Kidney epithelial cell (primary cell): Measurements from ENCODE around the gene CCDC112. TPM values are rescaled to one million over a fixed set of nuclear protein-coding genes. Genes with fewer than 3 reads are reported as not detected.
A peak's percentile ranks its signal among the peaks of the same experiment; 100 is the strongest.

Experiments used
- DNase-seq: peaks from one replicate; pipeline ENCODE4 v3.0.0-alpha.2; 2010; ENCODE audit warnings: low read depth
- H3K27me3 ChIP-seq: 2 replicates; pipeline ENCODE4 v1.6.0; 2011; ENCODE audit warnings: low read length; ENCODE audit not compliant: control insufficient read depth, insufficient read depth
- H3K36me3 ChIP-seq: 2 replicates; pipeline ENCODE4 v1.5.1; 2011; ENCODE audit warnings: low read length; ENCODE audit not compliant: control insufficient read depth, insufficient read depth
- H3K4me3 ChIP-seq: 2 replicates; pipeline ENCODE4 v1.5.1; 2011; ENCODE audit warnings: low read depth, mild to moderate bottlenecking, control low read depth, low read length
- CTCF ChIP-seq: IDR thresholded peaks from 2 replicates; pipeline ENCODE4 v1.5.1; 2011; ENCODE audit warnings: mild to moderate bottlenecking, moderate library complexity, low read length, control low read depth, inconsistent platforms; ENCODE audit not compliant: insufficient read depth, poor library complexity, severe bottlenecking
- total RNA-seq: library from RNA; depleted of rRNA; stranded (reverse); fragments of >200 nt; gene quantifications from 2 replicates; pipeline ENCODE4 v1.2.3, GENCODE V29; 2015

Gene CCDC112
- total RNA-seq, 1 donor from 2014 or later: 22.2 TPM

- H3K4me3 ChIP-seq: no peak overlapping the region
- TF ChIP-seq CTCF: no peak
- no peaks in the 10 kb centered on the region for H3K36me3 ChIP-seq
- H3K27me3 ChIP-seq: no peaks in the 10 kb centered on the region
- DNase-seq: no peak
Observed at GRCh38 chr5:115298811-115299210, 2.4 kb upstream of the CCDC112 start.

GRCh38 chr5:115297031-115297430, 577 bp upstream of the CCDC112 start:
- Histone ChIP-seq H3K4me3 (peak overlapping the region; percentile 7), H3K36me3 (no peaks in the 10 kb centered on the region), H3K27me3 (no peaks in the 10 kb centered on the region)
- DNase-seq: no peak
- no peak for TF ChIP-seq CTCF

- DNase-seq: no peak
- Histone ChIP-seq H3K36me3 (no peaks in the 10 kb centered on the region), H3K4me3 (peak overlapping the region; percentile 87), H3K27me3 (no peaks in the 10 kb centered on the region)
- TF ChIP-seq CTCF: no peak
Observed at GRCh38 chr5:115295777-115296123, 704 bp downstream of the CCDC112 start.

GRCh38 chr5:115291397-115291796, 5.1 kb downstream of the CCDC112 start:
- H3K27me3 ChIP-seq: no peaks in the 10 kb centered on the region
- no peak for TF ChIP-seq CTCF
- no peak overlapping the region for H3K4me3 ChIP-seq
- no peaks in the 10 kb centered on the region for H3K36me3 ChIP-seq
- no peak for DNase-seq

- H3K27me3 ChIP-seq: no peaks in the 10 kb centered on the region
- no peak overlapping the region for H3K4me3 ChIP-seq
- DNase-seq: no peak
- TF ChIP-seq CTCF: no peak
- H3K36me3 ChIP-seq: no peaks in the 10 kb centered on the region
Observed at GRCh38 chr5:115289104-115289503, 7.3 kb downstream of the CCDC112 start.

GRCh38 chr5:115284021-115284420, 12.4 kb downstream of the CCDC112 start:
- Histone ChIP-seq H3K27me3 (no peaks in the 10 kb centered on the region), H3K4me3 (no peak overlapping the region), H3K36me3 (no peaks in the 10 kb centered on the region)
- no peak for TF ChIP-seq CTCF
- DNase-seq: no peak
